GM23248 (cell line): ENCODE results near the gene LTBR.

Experiments
- EZH2 ChIP-seq: fragments of 200-600 bp; sonication (generic); IDR thresholded peaks from 2 replicates; pipeline ENCODE4 v1.6.1; 2018; ENCODE audit warnings: antibody characterized with exemption, mild to moderate bottlenecking; ENCODE audit not compliant: insufficient read depth, poor library complexity, severe bottlenecking
- EZH2phosphoT487 ChIP-seq: fragments of 200-600 bp; sonication (generic); IDR thresholded peaks from 2 replicates; pipeline ENCODE4 v1.6.1; 2018; ENCODE audit warnings: antibody characterized with exemption, moderate library complexity, mild to moderate bottlenecking, low read depth; ENCODE audit not compliant: insufficient read depth

DNA sequence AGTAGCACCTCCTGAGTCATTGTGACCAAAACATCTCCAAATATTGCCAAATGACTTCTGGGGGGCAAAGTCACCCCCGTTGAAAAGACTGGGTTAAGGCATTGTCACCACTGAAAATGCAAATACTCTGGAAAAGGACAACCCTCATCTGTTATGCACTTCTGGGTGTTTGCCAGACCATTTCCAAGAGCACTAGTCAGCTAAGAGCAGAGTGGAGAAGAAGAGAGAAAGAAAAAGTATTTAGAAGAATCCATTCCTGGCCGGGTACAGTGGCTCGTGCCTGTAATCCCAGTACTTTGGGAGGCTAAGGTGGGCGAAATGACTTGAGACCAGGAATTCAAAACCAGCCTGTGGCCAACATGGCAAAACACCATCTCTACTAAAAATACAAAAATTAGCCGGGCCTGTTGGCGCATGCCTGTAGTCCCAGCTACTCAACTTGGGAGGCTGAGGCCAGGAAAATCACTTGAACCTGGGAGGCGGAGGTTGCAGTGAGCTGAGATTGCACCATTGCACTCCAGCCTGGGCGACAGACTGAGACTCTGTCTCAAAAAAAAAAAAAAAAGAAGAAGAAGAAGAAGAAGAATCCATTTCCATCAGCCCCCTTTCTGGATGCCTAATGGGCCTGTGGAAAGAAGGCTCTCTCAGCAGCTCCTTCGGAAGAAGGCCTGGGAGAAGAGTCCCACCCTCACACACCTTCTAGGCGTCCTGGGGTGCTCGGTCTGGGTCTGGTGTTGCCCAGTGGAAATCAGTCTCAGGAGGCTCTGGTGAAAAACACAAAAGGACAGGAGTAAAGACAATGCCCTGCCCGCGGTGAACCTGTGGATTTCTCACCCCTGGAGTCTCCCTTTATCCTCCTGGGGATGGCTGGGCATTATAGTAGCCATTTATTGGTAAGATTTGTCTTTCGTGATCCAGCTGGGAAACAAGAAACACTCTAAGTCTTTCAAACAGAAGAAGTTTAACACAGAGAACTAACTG is 3.5 kb upstream of the LTBR start:
- TF ChIP-seq EZH2phosphoT487 (no peak), EZH2 (no peak)
